ENCODE data around the gene ASB7.

ASB7 gene

DNA sequence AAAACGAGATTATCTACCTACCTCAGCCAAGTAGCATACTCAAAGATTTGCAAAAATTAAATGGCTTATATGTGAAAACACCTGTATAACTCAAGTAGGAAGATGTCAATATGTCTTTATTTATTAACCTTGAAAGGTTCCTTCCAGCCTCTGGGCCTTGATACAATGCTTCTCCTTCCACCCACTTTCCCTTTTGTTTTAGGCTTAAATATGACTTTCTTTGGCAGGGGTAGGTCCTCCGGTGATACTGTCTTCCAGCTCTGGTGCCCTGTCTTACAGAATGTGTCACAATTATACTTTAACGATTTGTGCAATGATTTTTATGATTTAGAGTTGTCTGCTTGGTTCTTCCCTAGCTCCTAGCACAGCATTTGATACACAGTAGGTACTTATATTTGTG is 4.5 kb upstream of the ASB7 start:
- DNase-seq (ENCODE audit: low spot score), result no peak

DNA sequence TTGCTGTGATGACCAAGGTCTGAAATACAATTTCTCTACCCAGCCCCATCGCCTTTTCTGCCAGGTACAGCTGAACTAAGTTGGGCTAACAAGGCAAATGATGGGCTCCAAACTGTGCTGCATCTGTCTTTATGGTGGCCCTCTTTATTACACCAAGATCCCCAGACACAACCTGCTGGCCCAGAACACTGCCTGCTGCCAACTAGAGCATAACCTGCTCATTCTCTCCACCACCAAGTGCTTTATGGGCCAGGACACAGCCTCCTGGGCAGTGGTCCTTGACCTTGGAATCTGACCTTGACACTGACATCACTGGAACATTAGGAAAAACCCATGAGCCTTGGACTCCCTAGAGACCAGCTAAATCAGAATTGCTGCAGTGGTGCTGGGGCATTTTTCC is 3.7 kb upstream of the ASB7 start:
- DNase-seq (ENCODE audit: low spot score), result no peak

DNA sequence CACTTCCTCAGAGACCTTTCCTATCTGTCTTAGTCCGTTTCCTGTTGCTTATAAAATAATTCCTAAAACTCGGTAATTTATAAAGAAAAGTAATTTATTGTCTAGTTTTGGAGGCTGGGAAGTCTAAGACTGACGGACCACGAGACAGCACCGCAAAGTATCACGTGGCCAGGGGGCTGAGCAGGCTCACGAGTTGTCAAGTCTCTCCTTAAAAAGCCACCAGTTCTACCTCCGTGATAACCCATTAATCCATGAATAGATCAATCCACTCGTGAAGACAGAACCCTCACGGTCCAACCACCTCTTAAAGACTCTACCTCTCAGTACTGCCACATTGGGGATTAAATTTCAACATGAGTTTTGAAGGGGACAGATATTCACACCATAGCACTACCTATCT is 1.2 kb upstream of the ASB7 start:
- peak; percentile 5 for DNase-seq (ENCODE audit: low spot score)

DNA sequence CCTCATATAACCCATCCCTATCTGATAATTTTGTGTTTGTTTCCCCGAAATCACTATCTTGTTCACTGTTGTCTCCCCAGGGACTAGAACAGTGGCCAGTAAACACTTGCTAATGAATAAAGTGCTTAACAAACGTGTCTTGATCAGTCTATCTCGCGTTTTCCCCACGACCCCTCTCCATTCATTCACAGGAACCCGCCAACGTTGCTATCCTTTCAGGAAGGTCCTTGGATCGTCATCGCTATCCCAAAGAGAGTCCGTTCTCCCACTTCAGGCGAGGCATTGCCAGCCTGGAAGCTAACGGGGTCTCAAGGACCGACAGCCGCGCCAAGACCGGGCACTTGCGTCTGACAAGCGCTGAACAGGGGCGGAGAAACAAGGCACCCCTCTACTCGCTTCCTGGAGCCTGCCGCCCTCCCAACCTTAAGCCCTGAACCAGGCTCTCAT is 749 bp upstream of the ASB7 start:
- DNase-seq (ENCODE audit: low spot score), result no peak

DNA sequence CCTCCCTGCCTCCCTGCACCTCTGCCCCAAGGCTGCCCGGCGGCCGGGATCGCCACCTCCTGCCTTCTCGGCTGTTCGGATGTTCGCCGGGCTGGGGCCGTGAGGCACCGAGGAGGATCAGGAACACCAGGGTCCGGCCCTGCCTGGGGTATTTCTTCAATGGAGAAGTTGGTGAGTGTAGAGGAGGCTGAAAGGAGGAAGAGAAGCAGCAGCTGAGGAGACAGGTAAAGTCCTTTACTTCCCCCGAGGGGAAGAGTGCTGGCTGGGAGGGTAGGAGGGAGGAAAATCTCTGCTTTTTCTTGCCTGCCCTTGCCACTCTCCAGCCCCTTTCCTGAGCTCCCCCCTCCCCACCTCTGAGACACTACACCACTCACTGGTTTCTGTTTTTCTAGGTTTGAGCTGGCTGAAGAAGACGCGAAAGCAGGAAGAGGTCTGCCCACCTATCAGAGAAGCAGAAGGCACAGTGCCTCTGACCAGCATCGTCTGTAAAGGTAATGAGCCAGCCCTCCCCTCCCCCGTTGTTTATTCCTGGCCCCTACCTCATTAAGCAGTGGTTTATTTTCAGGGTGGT is 519 bp downstream of the ASB7 start:
- peak; percentile 8 for DNase-seq (ENCODE audit: low spot score)

DNA sequence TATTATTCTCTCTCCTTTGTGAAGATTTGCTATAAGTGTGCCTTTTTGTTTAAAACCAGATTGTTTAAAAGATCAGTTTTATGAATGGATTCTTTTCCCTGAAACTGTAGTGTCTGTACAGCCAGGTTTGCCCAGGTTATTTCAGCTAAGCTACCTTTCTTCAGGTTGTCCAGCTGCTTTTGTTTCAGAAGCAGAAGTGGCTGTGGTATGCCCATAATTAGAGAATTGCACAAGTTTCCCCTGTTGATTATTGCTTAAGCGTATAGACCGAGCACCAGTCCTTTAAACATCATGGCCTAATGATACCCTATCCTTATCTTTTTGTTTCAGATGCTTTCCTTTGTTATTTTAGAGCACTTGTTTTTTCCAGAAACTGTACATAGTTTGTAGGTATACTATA is 10.2 kb downstream of the ASB7 start:
- no peak for DNase-seq (ENCODE audit: low spot score)

DNA sequence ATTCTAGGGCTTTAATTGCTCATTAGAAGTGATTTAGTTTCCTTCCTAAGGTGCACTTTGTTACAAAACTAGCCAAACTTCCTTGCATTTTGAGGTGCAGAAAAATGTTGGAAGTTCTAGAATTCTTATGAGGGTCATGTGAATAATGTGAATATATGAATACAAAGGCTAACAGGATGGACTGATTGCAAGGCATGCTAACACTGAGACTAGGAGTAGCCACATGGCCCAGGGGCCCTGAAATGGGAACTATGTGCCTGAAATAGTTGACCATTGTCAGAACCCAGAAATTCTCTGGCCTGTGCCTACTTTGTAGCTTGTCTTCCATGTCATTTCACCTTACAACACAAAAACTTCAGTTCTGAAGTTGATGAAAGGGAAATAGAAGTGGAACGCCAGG is 10.8 kb downstream of the ASB7 start:
- DNase-seq (ENCODE audit: low spot score), result no peak

DNA sequence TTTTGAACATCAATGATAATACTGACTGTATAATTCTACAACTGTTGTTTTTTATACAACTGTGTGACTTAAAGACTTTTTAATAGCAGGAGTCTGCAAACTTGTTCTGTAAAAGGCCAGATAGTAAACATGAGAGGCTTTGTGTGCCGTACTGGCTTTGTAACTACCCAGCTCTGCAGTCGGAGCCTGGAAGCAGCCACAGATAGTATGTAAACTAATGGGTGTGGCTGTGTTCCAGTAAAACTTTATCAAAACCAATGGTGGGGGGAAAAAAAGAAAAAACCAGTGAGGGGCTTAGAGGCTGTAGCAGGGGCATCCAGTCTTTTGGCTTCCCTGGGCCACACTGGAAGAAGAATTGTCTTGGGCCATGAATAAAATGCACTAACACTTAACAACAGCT is 11.9 kb downstream of the ASB7 start:
- DNase-seq (ENCODE audit: low spot score), result no peak

DNA sequence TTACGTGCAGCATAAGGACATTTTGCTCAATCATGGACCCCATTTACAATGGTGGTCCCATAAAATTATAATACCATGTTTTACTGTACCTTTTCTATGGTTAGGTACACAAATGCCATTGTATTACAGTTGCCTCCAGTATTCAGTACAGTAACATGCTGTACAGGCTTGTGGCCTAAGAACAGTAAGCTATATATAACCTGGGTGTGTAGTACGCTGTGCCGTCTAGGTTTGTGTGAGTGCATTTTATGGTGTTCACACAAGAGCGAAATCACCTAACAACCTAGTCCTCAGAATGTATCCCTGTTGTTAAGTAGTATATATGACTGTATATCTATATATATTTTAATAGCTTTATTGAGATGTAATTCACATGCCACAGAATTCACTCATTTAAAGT is 12.5 kb downstream of the ASB7 start:
- no peak for DNase-seq (ENCODE audit: low spot score)

DNA sequence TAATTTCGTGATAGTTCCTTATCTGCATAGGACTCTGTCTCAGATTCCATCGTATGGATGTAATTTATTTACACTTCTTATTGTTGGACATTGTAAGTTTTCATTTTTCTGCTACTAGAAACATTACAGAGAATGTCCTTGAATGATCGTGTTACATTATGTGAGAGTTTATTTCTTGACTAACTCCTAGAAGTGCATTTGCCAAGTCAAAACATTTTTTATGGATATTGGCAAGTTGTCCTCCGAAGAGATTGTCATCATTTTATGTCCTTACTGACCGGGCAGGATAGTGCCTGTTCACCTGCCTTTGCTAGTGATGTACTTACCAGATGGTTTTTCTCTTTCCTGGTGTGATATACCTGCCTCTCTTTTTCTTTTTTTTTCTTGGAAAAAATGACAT is 13.4 kb downstream of the ASB7 start:
- no peak for DNase-seq (ENCODE audit: low spot score)

DNA sequence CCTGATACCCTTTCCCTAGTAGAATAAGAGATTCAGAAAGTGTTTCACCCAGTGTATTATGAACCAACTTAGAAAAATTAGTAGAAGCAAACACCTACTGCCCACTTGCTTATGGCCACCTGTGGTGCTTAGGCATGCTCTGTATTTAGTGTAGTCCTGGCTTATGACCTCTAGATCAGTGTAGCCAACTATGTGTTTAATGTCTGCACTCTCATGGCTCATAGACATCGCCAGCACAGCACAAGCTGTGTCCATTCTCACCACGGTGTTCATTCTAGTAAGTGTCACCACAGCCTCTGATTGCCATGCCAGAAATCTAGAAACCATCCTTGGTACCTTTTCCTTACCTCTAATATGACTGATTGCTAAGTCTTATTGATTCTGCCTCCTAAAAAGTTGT is 14.3 kb downstream of the ASB7 start:
- DNase-seq (ENCODE audit: low spot score), result no peak

DNA sequence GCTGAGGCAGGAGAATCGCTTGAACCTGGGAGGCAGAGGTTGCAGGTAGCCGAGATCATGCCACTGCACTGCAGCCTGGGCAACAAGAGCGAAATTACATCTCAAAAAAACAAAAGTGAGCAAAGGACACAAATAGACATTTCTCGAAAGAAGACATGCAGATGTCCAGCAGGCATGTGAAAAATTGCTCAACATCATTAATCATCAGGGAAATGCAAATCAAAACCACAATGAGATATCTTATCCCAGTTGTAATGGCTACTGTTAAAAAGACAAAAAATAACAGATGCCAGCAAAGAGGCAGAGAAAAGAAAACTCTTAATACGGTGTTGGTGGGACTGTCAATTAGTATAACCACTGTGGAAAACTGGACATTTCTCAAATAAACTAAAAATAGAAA is 20.9 kb downstream of the ASB7 start:
- no peak for DNase-seq (ENCODE audit: low spot score)

DNA sequence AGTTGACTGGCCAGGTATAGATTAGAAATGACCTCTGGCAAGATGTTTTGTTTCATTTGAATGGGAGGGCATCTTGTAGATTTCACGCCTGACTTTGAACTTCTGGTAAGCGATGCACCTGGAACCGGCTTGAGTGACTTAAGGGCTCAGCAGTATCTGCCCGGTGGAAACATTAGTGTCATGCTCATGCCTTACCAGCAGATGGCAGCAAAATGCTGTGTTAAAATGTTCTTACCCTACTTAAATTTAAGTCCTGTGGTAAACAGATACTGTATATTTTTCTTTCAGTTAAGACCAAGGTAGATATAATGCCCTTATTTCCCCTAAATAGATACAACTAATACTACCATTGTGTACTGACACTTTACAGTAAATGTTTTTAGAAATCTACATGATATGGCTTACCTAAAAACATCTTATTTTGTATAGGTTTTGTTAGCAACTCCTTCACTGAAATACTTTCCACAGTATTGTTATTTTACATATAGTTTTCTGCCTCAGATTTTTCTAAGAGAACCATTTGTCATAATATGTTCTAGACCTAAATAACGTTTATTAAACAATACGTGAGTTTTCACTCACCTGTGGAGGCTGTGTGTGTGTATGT is 25.5 kb downstream of the ASB7 start:
- DNase-seq (ENCODE audit: low spot score), result peak; percentile 67

DNA sequence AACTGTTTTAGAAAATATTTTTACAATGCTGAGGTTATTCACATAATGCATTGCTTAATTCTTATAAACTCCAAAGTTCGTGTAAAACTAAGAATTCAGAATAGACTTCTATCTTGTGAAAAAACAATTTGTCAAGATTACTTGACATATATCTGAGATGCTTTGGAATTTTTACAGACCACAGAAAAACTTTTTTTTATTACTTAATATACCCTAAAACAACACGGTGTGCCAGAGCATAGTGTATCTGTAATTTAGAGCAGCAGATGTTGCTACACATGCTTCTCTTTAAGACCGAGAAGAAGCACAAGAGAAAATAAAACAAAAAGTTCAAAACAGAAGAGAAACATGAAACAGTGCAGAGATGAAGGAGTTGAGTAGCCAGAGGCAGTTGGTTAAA is 26.4 kb downstream of the ASB7 start:
- DNase-seq (ENCODE audit: low spot score), result peak; percentile 63

DNA sequence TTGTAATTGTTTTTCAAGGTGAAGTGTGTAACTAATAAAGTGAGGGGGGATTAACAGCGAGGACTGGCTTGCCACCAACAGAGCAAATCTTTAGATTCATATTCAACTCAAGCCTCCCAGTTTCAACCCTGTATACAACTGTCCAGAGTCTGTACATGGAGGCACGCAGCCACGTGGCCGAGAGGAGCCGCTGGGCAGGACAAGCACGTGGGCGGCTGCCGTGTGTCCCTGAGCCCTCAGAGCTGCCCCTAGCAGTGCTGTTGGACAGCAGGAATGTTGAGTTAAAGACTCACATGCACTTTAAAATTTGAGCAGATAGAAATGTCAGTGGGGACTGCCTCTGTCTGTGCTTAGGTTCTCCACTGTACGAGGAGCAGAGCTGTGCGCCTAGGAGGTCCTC is 29.4 kb downstream of the ASB7 start:
- DNase-seq (ENCODE audit: low spot score), result no peak

DNA sequence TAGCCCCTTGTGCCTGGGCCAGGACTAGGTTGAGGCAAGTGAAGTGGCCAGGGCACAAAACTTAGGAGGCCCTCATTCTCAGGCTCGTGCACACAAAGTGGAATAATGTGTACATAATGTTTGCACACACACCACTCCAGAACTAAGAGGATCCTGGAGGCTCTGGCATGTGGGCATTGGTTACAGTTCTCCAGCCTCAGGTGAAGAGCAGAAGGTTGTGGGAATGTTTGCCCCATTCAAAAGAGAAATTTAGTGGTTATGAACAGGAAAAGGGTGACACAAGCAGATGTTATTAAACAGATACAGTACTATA is 31.3 kb downstream of the ASB7 start:
- DNase-seq (ENCODE audit: low spot score), result no peak

DNA sequence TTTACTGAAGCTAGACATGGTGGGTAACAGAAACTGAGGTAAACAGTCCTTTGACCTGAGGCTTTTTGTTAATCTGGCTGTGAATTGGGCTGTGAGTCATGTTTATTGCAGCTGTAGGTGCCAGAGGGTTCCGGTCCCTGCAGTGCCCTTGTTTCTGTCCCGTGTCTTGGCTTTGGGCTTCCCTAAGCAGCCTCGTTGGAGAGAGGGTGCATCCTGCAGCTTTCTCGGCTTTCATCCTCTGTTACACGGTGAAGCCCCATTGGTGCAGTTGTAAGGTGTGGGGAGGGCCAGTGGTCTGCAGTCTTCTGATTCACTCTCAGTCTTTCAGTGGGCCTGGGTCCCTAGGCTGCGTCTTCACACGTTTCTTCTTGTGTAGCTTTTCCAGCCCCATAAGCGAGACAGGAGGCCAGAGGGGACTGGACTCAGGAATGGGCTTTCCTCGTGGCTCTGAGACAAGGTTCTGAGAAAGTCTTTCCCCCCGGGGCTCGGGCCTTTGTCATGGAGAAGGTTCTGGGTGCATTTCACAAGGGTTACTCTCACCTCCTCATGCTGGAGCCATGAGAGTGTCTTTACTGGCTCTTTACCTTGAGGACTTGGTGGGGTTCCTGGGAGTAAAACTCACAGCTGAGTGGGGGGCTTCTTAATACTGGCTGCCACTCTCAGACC is 33.1 kb downstream of the ASB7 start:
- DNase-seq (ENCODE audit: low spot score), result no peak

DNA sequence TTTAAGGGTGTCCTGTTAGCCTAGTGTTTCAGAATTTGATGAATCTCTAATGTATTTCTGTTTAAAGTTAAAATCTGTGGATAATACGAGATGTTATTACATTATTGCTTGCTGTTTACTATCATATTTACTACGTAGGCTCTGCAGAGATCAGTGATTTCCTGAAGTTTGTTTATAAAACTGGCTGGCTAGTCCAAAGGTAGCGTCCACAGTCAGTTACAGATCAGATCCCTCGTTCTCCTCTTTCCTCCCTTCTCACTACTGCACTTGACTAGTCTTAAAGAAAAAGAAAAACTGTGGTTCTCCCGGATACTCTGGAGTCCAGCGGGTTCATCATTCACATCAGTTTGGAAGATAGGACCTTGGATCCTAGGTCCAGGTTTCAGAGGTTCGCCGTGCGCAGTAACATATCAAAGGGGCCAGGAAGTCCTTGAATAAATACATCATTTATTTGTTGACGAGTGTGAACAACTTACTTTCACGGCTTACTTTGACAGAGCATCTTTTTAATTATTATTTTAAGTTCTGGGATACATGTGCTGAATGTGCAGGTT is 35.9 kb downstream of the ASB7 start:
- DNase-seq (ENCODE audit: low spot score), result no peak

DNA sequence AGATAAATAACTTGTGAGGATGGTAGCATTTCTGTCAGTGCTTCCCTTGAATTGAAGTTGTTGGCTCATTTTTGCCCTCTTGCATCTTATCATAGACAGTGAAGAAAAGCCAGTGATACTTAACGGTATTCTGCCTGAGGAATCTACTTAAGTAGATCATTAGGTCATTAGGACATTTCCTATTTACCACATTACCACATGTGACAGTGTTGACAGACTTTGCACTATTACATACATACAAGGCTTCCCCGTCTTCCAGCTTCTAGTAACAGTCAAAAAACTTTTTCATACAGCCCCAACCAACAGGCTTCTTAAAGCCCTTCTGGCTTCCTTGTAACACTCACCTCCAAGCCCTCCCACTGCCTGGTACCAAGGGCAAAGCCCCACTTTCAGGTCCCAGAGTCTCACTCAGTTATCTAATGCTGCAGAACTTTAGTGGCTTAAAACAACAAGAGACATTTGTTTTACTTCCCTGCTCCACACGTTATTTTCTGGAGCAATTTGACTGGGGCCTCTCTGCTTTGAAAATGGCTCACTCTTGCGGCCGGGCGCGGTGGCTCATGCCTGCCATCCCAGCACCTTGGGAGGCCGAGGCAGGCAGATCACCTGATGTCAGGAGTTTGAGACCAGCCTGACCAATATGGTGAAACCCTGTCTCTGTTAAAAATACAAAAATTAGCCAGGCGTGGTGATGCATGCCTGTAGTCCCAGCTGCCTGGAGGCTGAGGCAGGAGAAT is 40.0 kb downstream of the ASB7 start:
- DNase-seq (ENCODE audit: low spot score), result no peak

DNA sequence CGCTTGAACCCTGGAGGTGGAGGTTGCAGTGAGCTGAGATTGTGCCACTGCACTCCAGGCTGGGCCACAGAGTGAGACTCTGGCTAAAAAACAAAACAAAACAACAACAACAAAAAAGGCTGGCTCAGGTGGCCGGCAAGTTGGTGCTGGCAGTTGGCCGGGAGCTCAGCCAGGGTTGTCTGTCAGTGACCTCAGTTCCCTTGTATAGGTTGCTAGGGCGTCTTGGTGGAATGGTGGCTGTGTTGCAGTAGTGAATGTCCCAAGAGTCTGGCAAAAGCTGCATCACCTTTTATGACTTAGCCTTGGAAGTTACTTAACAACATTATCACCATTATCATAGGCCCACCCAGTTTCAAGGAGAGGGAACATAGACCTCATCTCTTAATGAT is 40.6 kb downstream of the ASB7 start:
- no peak for DNase-seq (ENCODE audit: low spot score)

DNA sequence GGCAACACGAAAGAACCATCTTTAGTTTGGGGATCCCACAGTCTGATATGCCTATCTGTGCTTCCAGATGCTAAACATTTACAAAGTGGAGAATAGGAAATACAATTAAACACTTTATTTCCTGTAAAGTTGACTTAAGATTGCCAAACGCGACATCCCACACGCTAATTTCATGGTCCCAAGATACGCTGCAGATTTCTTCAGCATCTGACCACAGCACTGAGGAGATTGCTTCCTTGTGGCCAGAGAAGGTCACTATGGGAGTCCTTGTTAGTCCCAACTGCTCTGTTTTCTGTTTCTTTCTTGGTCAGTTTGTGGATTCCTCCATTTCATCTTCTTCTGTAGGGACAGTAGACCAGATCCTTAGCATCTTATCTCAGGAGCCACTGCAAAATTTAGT is 43.3 kb downstream of the ASB7 start:
- DNase-seq (ENCODE audit: low spot score), result no peak

DNA sequence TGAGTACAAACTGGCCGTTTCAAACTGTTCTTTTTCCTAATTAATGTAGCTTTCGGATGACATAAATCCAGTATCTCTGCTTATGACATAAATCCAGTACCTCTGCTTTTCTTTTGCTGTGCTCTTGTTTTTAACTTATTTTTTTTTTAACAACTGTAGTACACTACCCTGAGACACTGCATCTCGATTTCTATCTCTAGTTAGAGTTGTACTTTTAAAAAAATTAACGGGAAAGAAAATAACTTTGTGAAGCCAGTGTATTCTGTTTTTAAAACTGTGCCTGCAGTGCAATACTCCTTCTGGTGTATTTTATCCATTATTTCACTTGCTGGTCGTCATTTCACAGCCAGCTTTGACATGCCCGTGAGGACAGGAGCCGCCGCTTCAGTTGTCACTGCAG is 46.6 kb downstream of the ASB7 start:
- no peak for DNase-seq (ENCODE audit: low spot score)

DNA sequence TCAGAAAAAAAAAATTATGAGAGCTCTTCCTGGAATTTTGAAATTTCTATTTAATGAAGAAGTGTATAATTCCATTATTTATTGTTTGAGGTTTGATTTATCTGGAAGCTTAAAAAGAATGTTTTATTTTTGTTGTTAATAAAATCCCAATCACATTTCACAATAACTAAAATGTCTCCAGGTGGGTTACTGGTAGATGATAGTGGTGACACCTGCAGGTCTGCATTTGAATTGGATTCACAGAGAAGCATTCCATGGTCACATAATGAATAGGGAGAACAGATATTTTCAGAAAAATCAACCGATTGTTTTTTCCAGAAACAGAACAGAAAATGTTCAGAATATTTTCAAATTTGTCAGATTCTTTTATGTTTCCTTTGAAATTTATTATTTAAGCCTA is 48.3 kb downstream of the ASB7 start:
- no peak for DNase-seq (ENCODE audit: low spot score)

Measured in GM03348 (cell line).